GM12801 (cell line): Measurements from ENCODE around the gene HMCN1.

Source experiments
- TF ChIP-seq, protein P1 (sequence below): IDR thresholded peaks from one replicate; pipeline ENCODE4 v1.5.1; 2011; ENCODE audit warnings: control low read depth; ENCODE audit not compliant: insufficient read length; ENCODE audit errors: extremely low read depth

HMCN1 gene

DNA sequence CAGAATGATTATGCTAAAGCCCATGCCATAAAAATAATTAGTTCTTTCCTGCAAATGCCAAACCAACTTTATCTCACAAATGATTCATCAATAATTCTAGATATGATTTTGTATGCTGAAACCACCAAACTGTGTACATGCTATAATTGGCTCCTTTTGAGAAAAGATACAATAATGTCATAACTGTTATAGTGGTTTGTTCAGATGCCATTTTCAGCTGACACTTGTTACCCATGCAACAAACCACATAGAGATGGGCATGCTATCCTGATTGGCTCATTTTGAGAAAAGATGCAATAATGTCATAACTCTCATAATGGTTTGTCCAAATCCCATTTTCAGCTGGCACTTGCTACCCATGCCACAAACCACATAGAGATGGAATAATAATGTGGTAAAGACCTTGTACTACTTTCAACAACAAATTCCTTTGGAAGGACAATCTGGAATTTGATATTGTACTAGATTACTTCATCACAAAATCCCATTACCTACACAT is 357.1 kb downstream of the HMCN1 start:
- TF ChIP-seq, protein P1, sequence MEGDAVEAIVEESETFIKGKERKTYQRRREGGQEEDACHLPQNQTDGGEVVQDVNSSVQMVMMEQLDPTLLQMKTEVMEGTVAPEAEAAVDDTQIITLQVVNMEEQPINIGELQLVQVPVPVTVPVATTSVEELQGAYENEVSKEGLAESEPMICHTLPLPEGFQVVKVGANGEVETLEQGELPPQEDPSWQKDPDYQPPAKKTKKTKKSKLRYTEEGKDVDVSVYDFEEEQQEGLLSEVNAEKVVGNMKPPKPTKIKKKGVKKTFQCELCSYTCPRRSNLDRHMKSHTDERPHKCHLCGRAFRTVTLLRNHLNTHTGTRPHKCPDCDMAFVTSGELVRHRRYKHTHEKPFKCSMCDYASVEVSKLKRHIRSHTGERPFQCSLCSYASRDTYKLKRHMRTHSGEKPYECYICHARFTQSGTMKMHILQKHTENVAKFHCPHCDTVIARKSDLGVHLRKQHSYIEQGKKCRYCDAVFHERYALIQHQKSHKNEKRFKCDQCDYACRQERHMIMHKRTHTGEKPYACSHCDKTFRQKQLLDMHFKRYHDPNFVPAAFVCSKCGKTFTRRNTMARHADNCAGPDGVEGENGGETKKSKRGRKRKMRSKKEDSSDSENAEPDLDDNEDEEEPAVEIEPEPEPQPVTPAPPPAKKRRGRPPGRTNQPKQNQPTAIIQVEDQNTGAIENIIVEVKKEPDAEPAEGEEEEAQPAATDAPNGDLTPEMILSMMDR: no peak

DNA sequence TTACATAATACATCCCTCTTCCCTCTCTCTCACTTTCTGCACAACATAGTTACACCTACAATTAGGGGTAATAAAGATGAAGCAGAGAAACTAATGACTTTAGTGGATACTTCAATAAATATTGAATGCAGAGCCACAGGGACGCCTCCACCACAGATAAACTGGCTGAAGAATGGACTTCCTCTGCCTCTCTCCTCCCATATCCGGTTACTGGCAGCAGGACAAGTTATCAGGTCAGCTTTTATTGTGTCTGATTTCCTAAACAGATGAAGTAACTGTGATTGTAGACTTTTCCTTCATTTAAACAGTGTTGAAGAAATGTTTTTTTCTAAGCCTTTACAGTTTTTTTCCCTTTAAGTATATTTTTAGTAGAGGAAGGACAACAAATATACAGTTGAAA is 359.2 kb downstream of the HMCN1 start:
- TF ChIP-seq, protein P1: no peak

DNA sequence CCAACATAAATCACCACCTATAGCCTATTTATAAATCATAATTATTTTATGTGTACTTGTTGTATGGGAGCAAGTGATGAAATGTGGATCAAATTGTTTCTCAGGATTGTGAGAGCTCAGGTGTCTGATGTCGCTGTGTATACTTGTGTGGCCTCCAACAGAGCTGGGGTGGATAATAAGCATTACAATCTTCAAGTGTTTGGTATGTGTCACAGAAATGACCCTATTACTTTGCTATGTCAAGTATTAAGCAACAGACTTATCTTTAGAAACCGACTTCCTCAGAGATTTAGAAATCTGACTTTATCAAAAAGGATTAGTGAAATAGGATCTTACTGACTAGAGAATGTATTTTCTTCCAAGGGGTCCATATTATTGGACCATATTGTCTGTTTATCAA is 360.0 kb downstream of the HMCN1 start:
- TF ChIP-seq, protein P1: no peak

DNA sequence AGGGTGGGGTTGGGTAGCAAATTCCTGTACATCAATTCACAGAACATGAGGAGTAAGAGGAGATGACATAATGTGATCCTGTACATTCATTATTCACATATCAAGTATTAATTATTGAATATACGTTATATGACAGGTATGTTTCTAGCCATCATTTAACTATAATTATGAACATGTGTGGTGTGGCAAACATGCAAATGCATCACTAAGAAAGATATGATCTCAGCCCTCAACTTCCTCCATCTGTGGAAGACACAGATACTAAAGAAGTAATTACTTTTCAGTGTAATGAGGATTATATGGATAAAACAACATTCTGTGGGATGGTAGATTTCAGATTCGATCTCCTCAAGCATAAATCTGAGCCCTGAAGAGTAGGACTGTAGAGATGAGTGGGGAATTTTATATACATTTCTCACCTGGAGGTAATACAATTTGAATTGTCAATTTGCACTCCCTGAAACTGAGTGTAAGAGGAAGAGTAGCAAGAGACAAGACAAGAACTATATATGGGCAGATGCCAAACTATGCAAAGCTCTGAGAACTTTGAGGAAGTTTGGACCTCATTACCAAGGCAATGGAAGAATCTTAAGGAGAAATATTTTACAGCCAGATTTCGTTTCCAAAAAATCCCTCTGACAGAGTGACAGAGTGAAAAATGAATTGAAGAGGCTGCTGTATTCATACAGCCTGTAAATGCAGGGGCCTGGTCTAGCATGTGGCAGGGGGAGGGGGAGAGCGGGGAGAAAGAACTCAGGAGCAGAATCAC is 365.3 kb downstream of the HMCN1 start:
- TF ChIP-seq, protein P1: no peak

DNA sequence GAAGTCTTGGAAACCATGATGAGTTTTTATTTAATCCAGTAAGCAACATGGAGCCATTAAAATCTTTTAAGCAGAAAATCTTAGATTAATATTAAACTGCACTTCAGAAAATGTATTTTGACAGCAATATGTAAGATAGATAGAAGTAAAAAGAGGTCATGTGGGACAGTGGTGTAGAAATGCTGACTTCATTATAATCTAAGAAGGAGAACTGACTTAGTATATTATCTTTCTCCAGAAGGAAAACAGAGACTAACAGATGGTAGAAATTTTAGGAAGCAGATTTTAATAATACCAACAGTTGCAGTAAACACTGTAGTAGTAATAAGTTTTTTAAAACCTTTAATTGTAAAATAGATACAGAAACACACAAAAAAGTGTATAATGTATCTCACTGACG is 367.9 kb downstream of the HMCN1 start:
- TF ChIP-seq, protein P1: no peak

DNA sequence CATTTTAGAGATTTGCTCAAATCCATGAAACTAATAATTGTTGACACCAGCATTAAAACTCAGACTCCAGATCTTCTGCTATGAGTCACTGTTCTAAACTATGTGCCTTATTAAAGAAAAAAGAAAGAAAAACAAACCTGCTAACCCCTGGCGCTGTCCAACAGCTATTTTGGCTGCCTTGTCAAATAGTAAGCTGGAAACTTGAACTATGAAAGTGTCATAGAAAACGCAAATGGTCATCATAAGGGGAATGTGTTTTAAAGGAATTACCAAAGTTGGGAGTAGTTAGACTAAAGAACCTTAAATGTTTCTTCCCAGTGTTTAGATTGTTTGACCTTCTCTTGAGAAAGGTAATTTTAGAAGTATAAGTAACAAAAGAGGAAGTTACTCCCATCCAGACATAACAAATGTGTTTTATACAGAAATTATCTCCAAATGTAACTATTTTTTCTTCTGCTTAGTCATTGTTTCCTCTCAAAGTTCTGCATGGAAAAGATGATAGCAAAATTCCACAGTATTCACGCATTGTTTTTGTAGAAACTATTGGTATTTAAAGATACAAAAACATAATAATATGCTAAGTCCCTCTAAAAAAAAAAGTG is 368.5 kb downstream of the HMCN1 start:
- TF ChIP-seq, protein P1: no peak

DNA sequence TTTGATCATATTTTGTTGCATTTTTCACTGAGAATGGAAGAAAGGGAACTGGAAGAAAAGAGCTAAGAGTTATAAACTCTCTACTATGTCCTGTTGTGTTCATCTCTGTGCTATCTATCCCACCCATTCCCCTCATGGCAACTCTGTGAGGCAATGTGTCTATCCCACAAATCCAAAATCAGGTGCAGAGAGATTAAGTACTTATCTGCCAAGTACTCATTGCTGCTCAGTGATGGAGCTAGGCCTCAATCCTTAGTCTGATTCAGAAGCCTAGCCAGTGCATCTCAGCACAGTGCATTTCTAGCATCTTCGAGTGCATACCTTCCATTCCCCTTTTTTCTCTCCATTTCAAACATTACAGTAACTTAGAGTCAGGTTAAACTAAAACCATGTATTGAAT is 370.3 kb downstream of the HMCN1 start:
- TF ChIP-seq, protein P1: no peak
